Stimulated activated CD4-positive, alpha-beta T cell treated with anti-CD3 and anti-CD28 coated beads, TNF-alpha, amount 100 ng/mL, for 1 hour (primary cell): ENCODE data around the gene AFAP1L2.
"Not testable (repeated sequence)": the region's sequence is repeated elsewhere in the genome, so short reads cannot be mapped to it uniquely, and the experiment has no call there.

Experiments
- DNase-seq, 3 donors: peaks; one replicate each; pipeline ENCODE4 v3.0.0-alpha.2; 2020; ENCODE audit warnings: low read depth in 3 of 3, low spot score in 1 of 3

The AFAP1L2 gene

GRCh38 chr10:114342976-114343375, 61.3 kb downstream of the AFAP1L2 start:
- DNase-seq = no peak

GRCh38 chr10:114340816-114341215, 63.5 kb downstream of the AFAP1L2 start:
- DNase-seq = no peak

GRCh38 chr10:114337510-114338462, 66.5 kb downstream of the AFAP1L2 start:
- no peak for DNase-seq

GRCh38 chr10:114336823-114337509, 67.3 kb downstream of the AFAP1L2 start:
- DNase-seq = no peak

- no peak for DNase-seq
Measured at GRCh38 chr10:114335614-114336013, 68.7 kb downstream of the AFAP1L2 start.

- DNase-seq = no peak
Measured at GRCh38 chr10:114334301-114334700, 70.0 kb downstream of the AFAP1L2 start.

GRCh38 chr10:114333441-114333840, 70.9 kb downstream of the AFAP1L2 start:
- DNase-seq = not testable (repeated sequence)

GRCh38 chr10:114332301-114333192, 71.8 kb downstream of the AFAP1L2 start:
- DNase-seq = no peak

GRCh38 chr10:114329634-114330365, 74.5 kb downstream of the AFAP1L2 start:
- DNase-seq = no peak

GRCh38 chr10:114328874-114329273, 75.4 kb downstream of the AFAP1L2 start:
- DNase-seq = no peak

- no peak for DNase-seq
Measured at GRCh38 chr10:114328441-114328812, 75.9 kb downstream of the AFAP1L2 start.

- no peak for DNase-seq
Measured at GRCh38 chr10:114327537-114328440, 76.5 kb downstream of the AFAP1L2 start.

GRCh38 chr10:114326795-114327194, 77.5 kb downstream of the AFAP1L2 start:
- DNase-seq = no peak

- no peak for DNase-seq
Measured at GRCh38 chr10:114323023-114323422, 81.3 kb downstream of the AFAP1L2 start.

- DNase-seq = no peak
Measured at GRCh38 chr10:114322344-114322743, 82.0 kb downstream of the AFAP1L2 start.

GRCh38 chr10:114320249-114321116, 83.8 kb downstream of the AFAP1L2 start:
- DNase-seq = no peak

- no peak for DNase-seq
Measured at GRCh38 chr10:114319406-114320248, 84.7 kb downstream of the AFAP1L2 start.

- no peak for DNase-seq
Measured at GRCh38 chr10:114316744-114317143, 87.6 kb downstream of the AFAP1L2 start.
